ENCODE measurements around the gene LETMD1. TPM values are rescaled to one million over a fixed set of nuclear protein-coding genes. Genes with fewer than 3 reads are reported as not detected.

LETMD1 gene
- total and polyA plus RNA-seq, 2 of the 13 experiments (the other 11 are each of a cell fraction or from before 2014, with no cell fraction given), result 43.3 to 87.7 TPM

DNA sequence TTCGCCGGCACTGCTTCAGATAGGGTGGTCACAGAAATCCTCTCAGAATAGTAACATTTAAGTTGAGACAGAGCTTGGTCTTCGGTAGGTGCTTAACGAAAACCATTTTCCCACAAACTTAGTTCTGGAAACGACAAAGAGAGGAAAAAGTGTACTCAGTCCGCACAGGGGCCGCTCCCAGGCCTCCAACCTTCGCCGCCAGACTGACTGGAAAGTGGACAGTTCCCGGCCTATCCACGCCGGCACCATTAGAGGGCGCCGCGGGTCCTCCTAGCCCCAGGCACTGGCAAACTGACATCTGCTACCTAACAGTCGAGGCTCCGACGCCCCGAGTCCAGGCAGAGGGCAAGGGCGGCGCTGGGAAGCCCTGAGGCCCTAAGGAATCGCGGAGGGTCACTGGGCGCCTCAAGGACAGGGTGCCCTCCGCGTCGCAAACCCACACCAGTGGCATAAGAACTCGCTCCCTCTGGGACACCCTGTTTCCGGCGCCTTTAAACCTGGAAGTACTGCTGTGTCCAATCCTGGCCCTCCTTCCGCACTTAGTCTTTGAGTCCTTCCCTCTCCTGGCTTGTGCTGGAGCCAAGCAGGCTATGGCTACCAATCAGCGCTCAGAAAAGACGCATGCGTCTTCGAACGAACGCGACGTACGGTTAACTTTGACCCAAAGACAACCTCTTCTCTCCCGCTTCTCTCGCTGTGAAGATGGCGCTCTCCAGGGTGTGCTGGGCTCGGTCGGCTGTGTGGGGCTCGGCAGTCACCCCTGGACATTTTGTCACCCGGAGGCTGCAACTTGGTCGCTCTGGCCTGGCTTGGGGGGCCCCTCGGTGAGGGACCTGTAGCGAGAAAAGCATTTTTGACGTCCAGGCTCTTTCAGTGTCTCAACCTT is at the start of gene LETMD1 (continued):
- TF ChIP-seq, protein P1, sequence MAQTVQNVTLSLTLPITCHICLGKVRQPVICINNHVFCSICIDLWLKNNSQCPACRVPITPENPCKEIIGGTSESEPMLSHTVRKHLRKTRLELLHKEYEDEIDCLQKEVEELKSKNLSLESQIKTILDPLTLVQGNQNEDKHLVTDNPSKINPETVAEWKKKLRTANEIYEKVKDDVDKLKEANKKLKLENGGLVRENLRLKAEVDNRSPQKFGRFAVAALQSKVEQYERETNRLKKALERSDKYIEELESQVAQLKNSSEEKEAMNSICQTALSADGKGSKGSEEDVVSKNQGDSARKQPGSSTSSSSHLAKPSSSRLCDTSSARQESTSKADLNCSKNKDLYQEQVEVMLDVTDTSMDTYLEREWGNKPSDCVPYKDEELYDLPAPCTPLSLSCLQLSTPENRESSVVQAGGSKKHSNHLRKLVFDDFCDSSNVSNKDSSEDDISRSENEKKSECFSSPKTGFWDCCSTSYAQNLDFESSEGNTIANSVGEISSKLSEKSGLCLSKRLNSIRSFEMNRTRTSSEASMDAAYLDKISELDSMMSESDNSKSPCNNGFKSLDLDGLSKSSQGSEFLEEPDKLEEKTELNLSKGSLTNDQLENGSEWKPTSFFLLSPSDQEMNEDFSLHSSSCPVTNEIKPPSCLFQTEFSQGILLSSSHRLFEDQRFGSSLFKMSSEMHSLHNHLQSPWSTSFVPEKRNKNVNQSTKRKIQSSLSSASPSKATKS (CRISPR knock-in tag; IDR thresholded peaks at IDR 0.05), result no peak
- TF ChIP-seq ZNF766 (CRISPR knock-in tag; IDR thresholded peaks at IDR 0.05; ENCODE audit: borderline replicate concordance) (no peak), TARDBP (CRISPR knock-in tag; IDR thresholded peaks at IDR 0.05) (peak; percentile 53), SRSF9 (IDR thresholded peaks at IDR 0.05; ENCODE audit: borderline replicate concordance, insufficient read depth, low read depth, low read length, poor library complexity, severe bottlenecking) (no peak), FIP1L1 (IDR thresholded peaks at IDR 0.05; ENCODE audit: borderline replicate concordance, insufficient read depth, low read depth, low read length) (no peak), MAZ (IDR thresholded peaks at IDR 0.05; ENCODE audit: borderline replicate concordance, low read depth, low read length) (0 out of 2 replicates have a peak, but pooled peaks have one; percentile 49), MAZ (CRISPR knock-in tag; IDR thresholded peaks at IDR 0.05; ENCODE audit: low read depth) (peak; percentile 76), SOX5 (CRISPR knock-in tag; IDR thresholded peaks at IDR 0.05; ENCODE audit: borderline replicate concordance) (0 out of 2 replicates have a peak, but pooled peaks have one; percentile 36), ISL2 (CRISPR knock-in tag; IDR thresholded peaks at IDR 0.05) (peak; percentile 53), NRL (CRISPR knock-in tag; IDR thresholded peaks at IDR 0.05; ENCODE audit: borderline replicate concordance) (0 out of 2 replicates have a peak, but pooled peaks have one; percentile 55), NFKB2 (CRISPR knock-in tag; IDR thresholded peaks at IDR 0.05; ENCODE audit: borderline replicate concordance) (peak; percentile 64; the same call in 1 of the 2 replicates), FOXJ3 (CRISPR knock-in tag; IDR thresholded peaks at IDR 0.05; ENCODE audit: borderline replicate concordance) (peak; percentile 30; the same call in 1 of the 2 replicates), PRMT3 (CRISPR knock-in tag; IDR thresholded peaks at IDR 0.05; ENCODE audit: borderline replicate concordance, low read depth) (no peak), DRAP1 (CRISPR knock-in tag; IDR thresholded peaks at IDR 0.05) (peak; percentile 90)
- TF ChIP-seq, protein P2, sequence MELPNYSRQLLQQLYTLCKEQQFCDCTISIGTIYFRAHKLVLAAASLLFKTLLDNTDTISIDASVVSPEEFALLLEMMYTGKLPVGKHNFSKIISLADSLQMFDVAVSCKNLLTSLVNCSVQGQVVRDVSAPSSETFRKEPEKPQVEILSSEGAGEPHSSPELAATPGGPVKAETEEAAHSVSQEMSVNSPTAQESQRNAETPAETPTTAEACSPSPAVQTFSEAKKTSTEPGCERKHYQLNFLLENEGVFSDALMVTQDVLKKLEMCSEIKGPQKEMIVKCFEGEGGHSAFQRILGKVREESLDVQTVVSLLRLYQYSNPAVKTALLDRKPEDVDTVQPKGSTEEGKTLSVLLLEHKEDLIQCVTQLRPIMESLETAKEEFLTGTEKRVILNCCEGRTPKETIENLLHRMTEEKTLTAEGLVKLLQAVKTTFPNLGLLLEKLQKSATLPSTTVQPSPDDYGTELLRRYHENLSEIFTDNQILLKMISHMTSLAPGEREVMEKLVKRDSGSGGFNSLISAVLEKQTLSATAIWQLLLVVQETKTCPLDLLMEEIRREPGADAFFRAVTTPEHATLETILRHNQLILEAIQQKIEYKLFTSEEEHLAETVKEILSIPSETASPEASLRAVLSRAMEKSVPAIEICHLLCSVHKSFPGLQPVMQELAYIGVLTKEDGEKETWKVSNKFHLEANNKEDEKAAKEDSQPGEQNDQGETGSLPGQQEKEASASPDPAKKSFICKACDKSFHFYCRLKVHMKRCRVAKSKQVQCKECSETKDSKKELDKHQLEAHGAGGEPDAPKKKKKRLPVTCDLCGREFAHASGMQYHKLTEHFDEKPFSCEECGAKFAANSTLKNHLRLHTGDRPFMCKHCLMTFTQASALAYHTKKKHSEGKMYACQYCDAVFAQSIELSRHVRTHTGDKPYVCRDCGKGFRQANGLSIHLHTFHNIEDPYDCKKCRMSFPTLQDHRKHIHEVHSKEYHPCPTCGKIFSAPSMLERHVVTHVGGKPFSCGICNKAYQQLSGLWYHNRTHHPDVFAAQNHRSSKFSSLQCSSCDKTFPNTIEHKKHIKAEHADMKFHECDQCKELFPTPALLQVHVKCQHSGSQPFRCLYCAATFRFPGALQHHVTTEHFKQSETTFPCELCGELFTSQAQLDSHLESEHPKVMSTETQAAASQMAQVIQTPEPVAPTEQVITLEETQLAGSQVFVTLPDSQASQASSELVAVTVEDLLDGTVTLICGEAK (IDR thresholded peaks at IDR 0.05), result no peak
- TF ChIP-seq, protein P2 (CRISPR knock-in tag; IDR thresholded peaks at IDR 0.05), result peak; percentile 27; the same call in 1 of the 2 replicates
